Kidney tubule cell (primary cell): ENCODE measurements around the gene ADAMTS9.
A peak's percentile ranks its signal among the peaks of the same experiment; 100 is the strongest.

ENCODE experiments used
- DNase-seq: peaks from one replicate; pipeline ENCODE4 v3.0.0-alpha.2; 2018; ENCODE audit warnings: low spot score

Gene ADAMTS9

GRCh38 chr3:64654013-64654412 is 33.8 kb downstream of the ADAMTS9 start:
- DNase-seq: peak; percentile 56

- DNase-seq: peak; percentile 44
These were observed 34.7 kb downstream of the ADAMTS9 start for GRCh38 chr3:64653101-64653500.

- DNase-seq: no peak
These were observed 36.0 kb downstream of the ADAMTS9 start for GRCh38 chr3:64651741-64652241.

GRCh38 chr3:64651303-64651702 is 36.5 kb downstream of the ADAMTS9 start:
- no peak for DNase-seq

GRCh38 chr3:64650715-64651114 is 37.1 kb downstream of the ADAMTS9 start:
- DNase-seq: no peak

- DNase-seq: peak; percentile 70
These were observed 37.6 kb downstream of the ADAMTS9 start for GRCh38 chr3:64650096-64650622.

GRCh38 chr3:64648927-64649906 is 38.6 kb downstream of the ADAMTS9 start:
- DNase-seq: no peak

GRCh38 chr3:64647825-64648224 is 40.0 kb downstream of the ADAMTS9 start:
- no peak for DNase-seq

GRCh38 chr3:64645243-64645642 is 42.6 kb downstream of the ADAMTS9 start:
- DNase-seq: no peak

GRCh38 chr3:64644483-64644882 is 43.3 kb downstream of the ADAMTS9 start:
- no peak for DNase-seq

- no peak for DNase-seq
These were observed 45.3 kb downstream of the ADAMTS9 start for GRCh38 chr3:64642327-64643151.

GRCh38 chr3:64638981-64639481 is 48.8 kb downstream of the ADAMTS9 start:
- DNase-seq: no peak

- DNase-seq: no peak
These were observed 49.3 kb downstream of the ADAMTS9 start for GRCh38 chr3:64638511-64638910.

- DNase-seq: no peak
These were observed 53.4 kb downstream of the ADAMTS9 start for GRCh38 chr3:64634417-64634816.

- DNase-seq: no peak
These were observed 55.8 kb downstream of the ADAMTS9 start for GRCh38 chr3:64631951-64632350.

- DNase-seq: peak; percentile 88
These were observed 60.1 kb downstream of the ADAMTS9 start for GRCh38 chr3:64627471-64628321.

GRCh38 chr3:64627042-64627441 is 60.8 kb downstream of the ADAMTS9 start:
- DNase-seq: no peak

- DNase-seq: no peak
These were observed 62.4 kb downstream of the ADAMTS9 start for GRCh38 chr3:64625381-64625780.

- peak; percentile 51 for DNase-seq
These were observed 64.7 kb downstream of the ADAMTS9 start for GRCh38 chr3:64623125-64623524.

GRCh38 chr3:64621726-64622395 is 65.9 kb downstream of the ADAMTS9 start:
- DNase-seq: no peak

- no peak for DNase-seq
These were observed 66.5 kb downstream of the ADAMTS9 start for GRCh38 chr3:64621275-64621674.
